K562 (cell line): ENCODE measurements around the gene UBE2L3. TPM values are rescaled to one million over a fixed set of nuclear protein-coding genes. Genes with fewer than 3 reads are reported as not detected.

Experiments
- BRCA1 ChIP-seq, 2 experiments: fragments of 450-650 bp in 1 of 2; sonication (generic) in 1 of 2; formaldehyde crosslinking in 1 of 2; IDR thresholded peaks; 2 replicates each; pipeline versions ENCODE4 v1.5.0 to v1.6.1; 2017 to 2020; ENCODE audit warnings: mild to moderate bottlenecking in 1 of 2, missing genetic modification reagents in 1 of 2
- CHD1 ChIP-seq: fragments of 200-600 bp; sonication (generic); IDR thresholded peaks from one replicate; pipeline ENCODE4 v1.6.1; 2012; ENCODE audit warnings: mild to moderate bottlenecking, moderate library complexity, low read length, inconsistent platforms
- ESRRA ChIP-seq: fragments of 450-650 bp; IDR thresholded peaks from 2 replicates; pipeline ENCODE4 v1.6.1; 2014; ENCODE audit warnings: low read depth, mild to moderate bottlenecking, moderate library complexity, borderline replicate concordance
- ESRRB ChIP-seq: fragments of 250-450 bp; sonication (Bioruptor Pico); IDR thresholded peaks from 2 replicates; pipeline ENCODE4 v1.5.0; 2020; ENCODE audit warnings: mild to moderate bottlenecking, moderate library complexity, borderline replicate concordance
- NFE2 ChIP-seq: IDR thresholded peaks from 2 replicates; pipeline ENCODE4 v1.6.1; 2014; ENCODE audit warnings: antibody characterized with exemption, low read depth
- RFX1 ChIP-seq: fragments of 450-650 bp; IDR thresholded peaks from 2 replicates; pipeline ENCODE4 v1.6.1; 2016; ENCODE audit warnings: mild to moderate bottlenecking, moderate library complexity
- SIX5 ChIP-seq, 2 experiments: IDR thresholded peaks; 2 replicates each; pipeline ENCODE4 v1.6.1; 2011; ENCODE audit warnings: low read length in 2 of 2, borderline replicate concordance in 1 of 2, low read depth in 1 of 2, mild to moderate bottlenecking in 1 of 2, moderate library complexity in 1 of 2; ENCODE audit not compliant: insufficient read depth in 1 of 2
- STAG1 ChIP-seq: sonication (generic); formaldehyde crosslinking; IDR thresholded peaks from 2 replicates; pipeline ENCODE4 v1.5.0; 2020; ENCODE audit warnings: missing genetic modification reagents, borderline replicate concordance
- TEAD4 ChIP-seq, 2 experiments: sonication (generic) in 1 of 2; formaldehyde crosslinking in 1 of 2; IDR thresholded peaks; 2 replicates each; pipeline versions ENCODE4 v1.6.1 to v1.8.0; 2012 to 2022; ENCODE audit warnings: borderline replicate concordance in 1 of 2, inconsistent platforms in 1 of 2, low read length in 1 of 2, mild to moderate bottlenecking in 1 of 2, missing genetic modification reagents in 1 of 2
- ZNF133 ChIP-seq: fragments of 250-450 bp; sonication (Bioruptor Pico); IDR thresholded peaks from 2 replicates; pipeline ENCODE4 v1.4.0; 2020; ENCODE audit warnings: mild to moderate bottlenecking
- ZNF174 ChIP-seq: fragments of 250-450 bp; sonication (Bioruptor Pico); IDR thresholded peaks from 2 replicates; pipeline ENCODE4 v1.4.0; 2020; ENCODE audit warnings: mild to moderate bottlenecking
- ZNF79 ChIP-seq: fragments of 250-450 bp; sonication (Bioruptor Pico); IDR thresholded peaks from 2 replicates; pipeline ENCODE4 v1.4.0; 2020; ENCODE audit warnings: low read depth, mild to moderate bottlenecking, moderate library complexity
- polyA plus RNA-seq, 8 experiments: library from polyadenylated mRNA; depleted of rRNA in 4 of 8; stranded (reverse) in 5 of 8; unstranded in 3 of 8; fragments of >200 nt; fragmentation: Nextera tagmentation in 2 of 8; fragmentation: Illumina TruSeq in 1 of 8; extraction: Ambion mirVana in 2 of 8; extraction: Trizol in 1 of 8; gene quantifications; 2 replicates each; pipeline versions ENCODE4 v1.2.1 to v1.2.3, GENCODE V29; 2011 to 2014; ENCODE audit warnings: inconsistent platforms in 1 of 8, missing spikeins in 1 of 8
- total RNA-seq, 7 experiments: library from RNA; depleted of rRNA in 6 of 7; stranded (reverse); fragments of >200 nt in 6 of 7; fragmentation: Illumina TruSeq in 2 of 7; extraction: Trizol in 2 of 7; gene quantifications; 2 replicates each; pipeline versions ENCODE4 v1.2.1 to v1.2.3, GENCODE V29; 2011 to 2021; ENCODE audit warnings: low replicate concordance in 1 of 7
- TF ChIP-seq, protein P1 (sequence below): fragments of 450-650 bp; formaldehyde crosslinking; conservative IDR thresholded peaks from 2 replicates; pipeline ENCODE4 v1.4.0; 2022; ENCODE audit warnings: mild to moderate bottlenecking, missing genetic modification characterization

UBE2L3 gene
- total and polyA plus RNA-seq, 9 of the 15 experiments (the other 6 are each of a cell fraction or from before 2014, with no cell fraction given), result 215 to 625 (median 285) TPM

DNA sequence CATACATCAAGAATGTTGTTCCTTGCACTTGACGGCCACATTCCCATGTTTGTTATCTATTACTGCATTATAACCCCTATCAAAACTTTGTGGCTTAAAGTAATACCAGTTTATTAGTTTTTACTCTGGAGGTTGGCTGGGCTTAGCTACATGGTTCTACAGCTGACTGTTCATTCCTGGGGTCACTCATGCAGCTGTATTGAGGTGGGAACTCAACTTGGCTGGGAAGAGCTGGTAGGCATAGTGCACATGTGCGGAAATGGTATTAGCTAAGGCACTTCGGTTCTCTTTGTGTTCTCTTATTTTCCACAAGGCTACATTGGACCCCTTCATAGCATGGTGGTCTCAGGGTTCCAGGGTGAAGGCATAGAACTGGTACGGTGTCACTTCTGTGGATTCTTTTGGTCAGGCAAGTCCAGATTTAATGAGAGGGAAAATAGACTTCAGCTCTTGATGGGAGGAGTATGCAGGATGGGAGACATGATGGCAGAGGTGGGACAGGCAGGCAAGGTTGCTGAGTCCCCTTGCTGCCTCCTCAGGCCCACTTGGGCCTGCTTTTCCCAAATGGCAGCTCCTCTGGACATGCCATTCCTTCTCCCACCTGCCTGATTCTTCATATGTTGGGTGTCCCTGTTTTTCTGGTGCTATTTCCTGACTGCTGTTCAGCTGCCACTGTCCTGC, 46.2 kb downstream of the UBE2L3 start (continued):
- no peak for TF ChIP-seq ESRRB
- no peak for TF ChIP-seq TEAD4 (IDR thresholded peaks at IDR 0.05; ENCODE audit: low read length)
- TF ChIP-seq TEAD4 (CRISPR knock-in tag; IDR thresholded peaks at IDR 0.05; ENCODE audit: borderline replicate concordance), result peak; percentile 56; the same call in 1 of the 2 replicates
- peak; percentile 64 for TF ChIP-seq STAG1 (CRISPR knock-in tag)
- TF ChIP-seq CHD1, result no peak
- TF ChIP-seq BRCA1 (IDR thresholded peaks at IDR 0.05), result no peak
- TF ChIP-seq BRCA1 (CRISPR knock-in tag; IDR thresholded peaks at IDR 0.05), result 0 out of 2 replicates have a peak, but pooled peaks have one; percentile 19
- TF ChIP-seq RFX1, result no peak
- TF ChIP-seq, protein P1, sequence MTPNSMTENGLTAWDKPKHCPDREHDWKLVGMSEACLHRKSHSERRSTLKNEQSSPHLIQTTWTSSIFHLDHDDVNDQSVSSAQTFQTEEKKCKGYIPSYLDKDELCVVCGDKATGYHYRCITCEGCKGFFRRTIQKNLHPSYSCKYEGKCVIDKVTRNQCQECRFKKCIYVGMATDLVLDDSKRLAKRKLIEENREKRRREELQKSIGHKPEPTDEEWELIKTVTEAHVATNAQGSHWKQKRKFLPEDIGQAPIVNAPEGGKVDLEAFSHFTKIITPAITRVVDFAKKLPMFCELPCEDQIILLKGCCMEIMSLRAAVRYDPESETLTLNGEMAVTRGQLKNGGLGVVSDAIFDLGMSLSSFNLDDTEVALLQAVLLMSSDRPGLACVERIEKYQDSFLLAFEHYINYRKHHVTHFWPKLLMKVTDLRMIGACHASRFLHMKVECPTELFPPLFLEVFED, result peak; percentile 75; the same call in 1 of the 2 replicates
- TF ChIP-seq SIX5 (IDR thresholded peaks at IDR 0.05; ENCODE audit: borderline replicate concordance in 1 of 2, insufficient read depth in 1 of 2, low read depth in 1 of 2, low read length in 2 of 2), result peak in 1 of 2 experiments; percentile 26; a peak in 1 of 4 replicates
- TF ChIP-seq ZNF79 (CRISPR knock-in tag), result peak; percentile 29; the same call in 1 of the 2 replicates
- 0 out of 2 replicates have a peak, but pooled peaks have one; percentile 75 for TF ChIP-seq ZNF133 (CRISPR knock-in tag)
- TF ChIP-seq ZNF174 (CRISPR knock-in tag), result 0 out of 2 replicates have a peak, but pooled peaks have one; percentile 71
- no peak for TF ChIP-seq NFE2
- no peak for TF ChIP-seq ESRRA
